ENCODE measurements around the gene PIKFYVE.
A peak's percentile ranks its signal among the peaks of the same experiment; 100 is the strongest.
"Not testable (repeated sequence)": the region's sequence is repeated elsewhere in the genome, so short reads cannot be mapped to it uniquely, and the experiment has no call there.

Gene PIKFYVE

DNA sequence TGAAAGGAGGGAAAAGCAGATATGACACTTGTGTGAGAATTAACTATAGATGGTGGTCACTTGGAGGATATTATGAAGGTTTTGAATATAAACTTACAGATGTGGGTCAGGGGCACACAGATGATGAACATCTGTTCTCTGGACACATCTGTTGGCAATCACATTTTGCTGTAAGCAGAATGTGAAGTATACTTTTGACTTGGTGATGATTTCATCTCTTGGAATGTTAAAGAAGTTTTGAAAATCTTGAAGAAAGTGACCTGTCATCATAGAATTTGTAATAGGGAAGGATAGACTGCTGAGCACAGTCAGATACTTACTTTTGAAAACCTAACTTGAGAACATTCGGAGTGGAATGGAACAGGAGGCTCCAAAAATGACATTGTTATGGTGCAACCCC is 40.2 kb downstream of the PIKFYVE start:
- no peak for DNase-seq

DNA sequence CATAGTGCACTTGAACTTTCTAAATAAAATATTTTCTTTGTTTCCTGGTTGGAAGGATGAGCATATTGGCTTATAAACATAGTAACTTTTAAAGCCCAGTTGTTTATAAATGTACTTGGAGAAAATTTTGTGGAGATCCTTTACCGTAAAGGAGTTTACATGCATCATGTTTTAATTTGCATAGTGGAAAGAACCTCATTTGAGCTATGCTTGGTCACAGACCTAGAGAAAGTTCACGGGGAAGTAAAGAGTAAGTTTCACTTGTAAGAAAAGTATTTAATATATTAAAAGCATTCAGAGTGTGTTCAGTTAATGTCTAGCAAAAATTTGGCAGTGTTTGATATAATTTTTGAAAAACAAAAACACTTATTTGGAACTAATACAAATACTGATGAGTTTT is 45.3 kb downstream of the PIKFYVE start:
- peak; percentile 60 to 86 (median 80) for DNase-seq

DNA sequence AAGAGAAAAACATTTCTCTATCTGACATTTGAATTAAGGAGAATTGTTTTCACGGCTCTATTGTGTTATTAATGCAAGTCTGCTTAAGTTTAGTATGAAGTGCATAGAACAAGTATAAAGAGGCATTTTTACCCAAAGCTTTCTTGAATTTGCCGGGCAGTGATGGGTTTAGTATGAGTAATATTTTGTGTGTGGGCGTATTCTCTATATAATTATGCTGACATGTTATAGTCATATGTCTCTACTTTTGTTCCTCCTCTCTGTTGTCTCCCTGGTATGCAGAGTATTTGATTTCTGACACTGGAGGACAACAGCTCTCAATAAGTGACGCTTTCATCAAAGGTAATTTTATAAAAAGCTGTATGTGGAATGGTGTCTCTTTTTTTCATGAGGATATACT is 45.9 kb downstream of the PIKFYVE start:
- DNase-seq = peak; percentile 55 to 89 (median 85)

DNA sequence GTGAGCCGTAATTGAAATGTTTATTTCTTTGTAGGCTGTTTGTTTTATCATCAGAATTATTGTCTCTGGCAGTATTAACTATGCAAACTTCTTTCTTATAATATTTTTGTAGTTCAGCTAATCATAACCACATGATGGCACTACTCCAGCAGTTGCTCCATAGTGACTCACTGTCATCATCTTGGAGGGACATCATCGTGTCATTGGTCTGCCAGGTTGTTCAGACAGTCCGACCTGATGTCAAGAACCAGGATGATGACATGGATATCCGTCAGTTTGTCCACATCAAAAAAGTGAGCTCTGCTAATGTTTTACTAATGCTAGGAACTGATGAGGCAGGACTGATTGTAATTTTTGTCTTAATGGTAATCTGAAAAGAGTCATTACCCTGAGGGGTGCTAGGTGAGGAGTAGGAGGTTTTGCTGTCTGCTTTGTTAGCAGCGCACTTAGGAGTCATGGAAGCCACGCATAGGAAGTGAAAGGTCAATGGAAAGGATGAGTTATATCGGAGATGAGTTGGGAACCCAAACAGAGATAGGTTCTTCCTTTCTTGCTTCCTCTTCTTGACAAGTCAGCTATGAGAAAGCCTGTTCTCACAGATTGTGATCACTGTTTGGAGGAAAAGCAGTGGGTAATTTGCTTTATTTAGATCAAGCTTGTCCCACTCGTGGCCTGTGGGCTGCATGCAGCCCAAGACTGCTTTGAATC is 49.2 kb downstream of the PIKFYVE start:
- DNase-seq = peak; percentile 60 to 84 (median 63)

DNA sequence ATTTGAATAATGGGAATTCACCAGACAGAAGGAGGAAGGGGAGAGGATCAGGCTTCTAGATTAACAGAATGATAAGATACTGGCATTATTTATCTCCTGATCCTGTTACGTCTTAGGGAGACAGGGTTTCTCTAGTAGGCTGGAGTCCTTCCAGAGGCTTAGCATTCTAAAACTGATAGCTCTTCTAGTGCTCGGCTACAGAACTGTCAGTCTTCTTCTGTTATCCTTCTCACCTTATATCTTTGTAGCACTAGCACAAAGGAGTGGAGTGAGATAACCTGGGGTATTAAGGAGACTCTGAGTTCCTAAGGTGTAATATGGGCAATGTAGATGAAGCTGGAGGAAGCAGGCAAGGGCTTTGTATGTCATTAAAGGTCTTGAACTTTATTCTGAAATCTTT is 52.1 kb downstream of the PIKFYVE start:
- no peak for DNase-seq

DNA sequence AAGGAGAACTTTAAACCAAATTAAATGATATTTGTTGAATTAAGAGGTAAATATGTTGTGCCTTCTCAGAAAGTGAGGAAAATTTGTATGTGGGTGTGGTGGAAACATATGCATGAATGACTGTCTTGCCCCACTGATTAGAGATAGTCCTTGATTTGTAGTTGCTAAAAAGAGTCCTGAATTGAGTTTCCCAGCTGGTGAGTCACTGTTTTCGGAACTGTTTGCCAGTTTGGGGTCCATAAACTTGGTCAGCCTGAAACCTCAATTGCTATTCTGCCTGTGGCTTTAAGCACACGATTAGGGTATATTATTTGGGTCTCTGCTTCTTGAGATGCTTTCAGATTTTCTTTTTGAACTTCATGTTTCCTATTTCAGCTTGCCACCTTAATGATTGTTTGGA is 53.3 kb downstream of the PIKFYVE start:
- no peak for DNase-seq

DNA sequence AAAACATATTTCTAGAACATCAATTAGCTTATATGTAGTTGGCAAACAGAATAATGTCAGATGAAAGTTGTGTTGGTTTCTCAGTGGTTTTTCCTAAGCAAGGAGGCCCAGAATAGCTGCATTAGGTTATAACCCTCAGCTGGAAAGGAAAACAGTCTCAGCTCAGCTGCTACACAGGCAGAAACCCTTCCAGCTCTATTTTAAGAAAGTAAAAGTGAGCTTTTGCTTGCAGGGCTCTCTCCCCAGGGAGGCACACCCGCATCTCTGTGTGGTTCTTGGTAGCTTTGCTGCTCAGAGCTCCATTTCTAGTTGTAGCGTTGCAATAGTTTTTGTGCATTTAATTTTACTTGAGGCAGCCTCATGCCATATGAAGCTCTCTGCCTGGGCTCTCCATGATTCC is 54.6 kb downstream of the PIKFYVE start:
- DNase-seq = no peak

DNA sequence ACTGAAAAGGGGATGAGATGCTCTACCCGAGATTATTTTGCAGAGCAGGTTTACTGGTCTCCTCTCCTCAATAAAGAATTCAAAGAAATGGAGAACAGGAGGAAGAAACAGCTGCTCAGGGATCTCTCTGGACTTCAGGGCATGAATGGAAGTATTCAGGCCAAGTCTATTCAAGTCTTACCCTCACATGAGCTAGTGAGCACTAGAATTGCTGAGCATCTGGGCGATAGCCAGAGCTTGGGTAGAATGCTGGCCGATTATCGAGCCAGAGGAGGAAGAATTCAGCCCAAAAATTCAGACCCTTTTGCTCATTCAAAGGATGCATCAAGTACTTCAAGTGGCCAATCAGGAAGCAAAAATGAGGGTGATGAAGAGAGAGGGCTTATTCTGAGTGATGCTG is 60.0 kb downstream of the PIKFYVE start:
- DNase-seq = no peak

DNA sequence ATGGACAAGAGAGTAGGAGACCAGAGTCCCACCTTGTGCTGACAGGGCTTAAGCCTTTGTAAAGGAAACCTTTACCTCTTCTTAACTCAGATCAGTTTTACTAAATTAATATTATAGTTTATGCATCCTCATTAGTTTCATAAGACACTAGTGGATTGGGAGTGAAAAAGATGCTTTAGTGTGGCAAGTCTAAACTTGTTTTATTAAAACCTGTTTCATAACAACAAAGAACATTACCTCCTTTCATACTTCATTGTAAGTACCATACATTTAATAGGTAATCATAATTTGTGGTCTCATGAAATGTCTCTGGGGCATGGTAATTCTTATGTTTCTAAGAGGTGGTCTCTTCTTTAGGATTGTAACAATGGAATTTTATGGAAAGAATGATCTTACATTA is 63.4 kb downstream of the PIKFYVE start:
- no peak for DNase-seq

DNA sequence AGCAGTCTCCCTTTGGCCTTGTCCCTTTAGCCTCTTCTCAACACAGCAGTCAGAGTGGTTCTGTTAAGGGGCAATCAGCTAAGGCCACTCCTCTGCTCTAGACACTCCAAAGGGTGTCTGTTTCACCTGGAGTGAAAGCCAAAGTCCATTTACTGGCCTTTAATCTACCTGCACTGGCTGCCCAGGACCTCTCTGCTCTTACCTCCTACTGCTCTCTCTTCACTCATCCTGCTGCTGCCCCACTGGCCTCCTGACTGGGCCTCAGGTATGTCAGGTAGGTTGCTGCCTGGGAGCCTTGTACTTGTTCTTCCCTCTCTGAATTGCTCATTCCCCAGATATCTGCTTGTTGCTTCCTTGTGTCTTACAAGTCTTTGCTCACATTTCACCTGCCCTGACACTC is 68.2 kb downstream of the PIKFYVE start:
- DNase-seq = no peak

DNA sequence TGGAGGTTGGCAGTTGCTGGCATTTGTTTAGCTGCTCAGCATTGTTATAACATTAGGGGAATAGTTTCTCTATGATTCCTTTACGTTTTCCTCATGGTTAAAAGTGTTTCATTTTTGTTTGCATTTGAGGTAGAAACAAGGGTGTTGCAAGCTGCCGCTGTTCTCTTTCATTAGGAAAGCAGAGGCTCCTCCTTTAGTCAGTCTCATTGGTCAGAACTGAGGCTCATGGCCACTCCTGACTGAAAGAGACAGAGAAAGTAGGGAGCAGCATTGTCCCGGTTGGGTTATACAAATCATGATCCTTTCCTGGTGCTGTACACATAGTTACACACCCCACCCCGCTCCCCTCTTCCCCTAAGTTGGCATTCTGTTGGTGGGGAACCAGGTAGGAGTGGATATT is 80.7 kb downstream of the PIKFYVE start:
- no peak for DNase-seq

DNA sequence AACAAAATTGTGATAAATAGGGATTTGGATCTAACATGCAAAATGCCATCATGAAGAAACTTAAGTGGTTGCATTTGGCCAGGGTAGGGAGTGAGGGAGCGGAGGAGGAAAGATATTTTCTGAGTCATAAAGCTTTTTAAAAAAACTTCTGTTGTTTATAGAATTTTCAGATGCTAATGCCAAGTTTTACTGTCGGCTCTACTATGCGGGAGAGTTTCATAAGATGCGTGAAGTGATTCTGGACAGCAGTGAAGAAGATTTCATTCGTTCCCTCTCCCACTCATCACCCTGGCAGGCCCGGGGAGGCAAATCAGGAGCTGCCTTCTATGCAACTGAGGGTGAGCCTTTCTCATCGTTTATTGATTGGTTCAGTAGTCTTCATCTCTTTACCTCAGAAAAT is 84.6 kb downstream of the PIKFYVE start:
- no peak for DNase-seq

DNA sequence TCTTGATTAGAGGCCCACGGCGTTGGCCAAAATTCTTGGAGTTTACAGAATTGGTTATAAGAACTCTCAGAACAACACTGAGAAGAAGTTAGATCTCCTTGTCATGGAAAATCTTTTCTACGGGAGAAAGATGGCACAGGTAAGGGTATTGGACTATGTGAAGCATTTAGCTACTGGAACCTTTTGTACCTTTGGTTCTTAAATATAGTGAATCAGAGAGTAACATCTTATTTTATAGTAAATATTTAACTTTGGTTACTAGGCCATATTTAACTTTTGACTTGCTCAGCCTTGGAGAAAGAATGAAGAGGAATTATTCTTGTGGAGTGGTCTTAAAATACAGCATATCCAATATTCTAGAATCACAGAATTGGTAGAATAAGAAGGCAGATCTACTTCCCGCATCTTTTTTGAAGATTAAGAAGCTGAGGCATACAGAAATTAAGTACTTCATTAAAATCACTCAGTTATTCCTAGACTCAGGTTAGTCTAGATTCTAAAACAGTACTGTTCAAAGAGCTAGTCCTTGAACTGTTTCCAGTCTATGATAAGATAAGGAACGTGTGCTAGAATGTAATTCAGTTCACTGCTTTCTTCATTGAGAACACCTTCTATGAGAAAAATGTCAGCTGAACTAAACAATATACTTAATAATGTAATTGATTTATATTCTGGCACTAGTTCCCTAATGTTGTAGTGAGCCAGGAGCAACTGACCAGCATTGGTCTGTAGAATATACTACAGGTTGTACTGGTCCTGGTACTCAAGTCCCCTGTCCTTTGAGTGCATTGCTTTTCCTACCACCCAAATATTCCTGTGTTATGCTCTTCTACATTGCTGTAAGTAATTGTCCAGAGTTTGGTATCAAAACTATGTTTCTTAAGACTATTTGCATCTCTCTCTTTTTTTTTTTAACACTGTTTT is 86.9 kb downstream of the PIKFYVE start:
- no peak for DNase-seq

DNA sequence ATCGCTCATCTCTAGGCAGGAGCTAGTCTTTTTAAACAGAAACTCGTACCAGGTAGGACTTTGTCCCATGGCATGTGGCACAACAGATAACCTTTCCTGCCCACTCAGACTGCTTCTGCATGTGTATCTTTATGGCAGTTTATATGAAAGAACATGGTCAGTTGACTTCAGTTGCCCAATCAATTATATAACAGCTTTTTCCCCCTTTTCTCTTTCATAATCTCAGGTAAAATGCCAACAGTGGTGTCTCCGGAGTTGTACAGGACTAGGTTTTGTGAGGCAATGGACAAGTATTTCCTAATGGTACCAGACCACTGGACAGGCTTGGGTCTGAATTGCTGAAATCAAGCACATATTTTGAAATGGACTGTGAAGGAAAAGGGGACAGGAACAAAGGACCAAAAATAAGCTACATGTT is 88.9 kb downstream of the PIKFYVE start:
- DNase-seq = no peak

DNA sequence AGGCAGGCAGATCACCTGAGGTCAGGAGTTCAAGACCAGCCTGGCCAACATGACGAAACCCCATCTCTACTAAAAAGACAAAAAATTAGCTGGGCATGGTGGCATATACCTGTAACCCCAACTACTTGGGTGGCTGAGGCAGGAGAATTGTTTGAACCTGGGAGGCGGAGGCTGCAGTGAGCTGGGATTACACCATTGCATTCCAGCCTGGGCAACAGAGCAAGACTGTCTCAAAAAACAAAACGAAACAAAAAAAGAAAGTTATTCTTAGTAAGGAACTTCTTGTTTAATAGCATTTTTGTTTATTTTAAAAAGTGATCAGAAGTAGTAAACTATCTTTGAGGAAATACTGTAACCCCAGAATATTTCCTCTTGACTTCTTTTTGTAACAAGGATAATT is 90.4 kb downstream of the PIKFYVE start:
- DNase-seq = not testable (repeated sequence)

DNA sequence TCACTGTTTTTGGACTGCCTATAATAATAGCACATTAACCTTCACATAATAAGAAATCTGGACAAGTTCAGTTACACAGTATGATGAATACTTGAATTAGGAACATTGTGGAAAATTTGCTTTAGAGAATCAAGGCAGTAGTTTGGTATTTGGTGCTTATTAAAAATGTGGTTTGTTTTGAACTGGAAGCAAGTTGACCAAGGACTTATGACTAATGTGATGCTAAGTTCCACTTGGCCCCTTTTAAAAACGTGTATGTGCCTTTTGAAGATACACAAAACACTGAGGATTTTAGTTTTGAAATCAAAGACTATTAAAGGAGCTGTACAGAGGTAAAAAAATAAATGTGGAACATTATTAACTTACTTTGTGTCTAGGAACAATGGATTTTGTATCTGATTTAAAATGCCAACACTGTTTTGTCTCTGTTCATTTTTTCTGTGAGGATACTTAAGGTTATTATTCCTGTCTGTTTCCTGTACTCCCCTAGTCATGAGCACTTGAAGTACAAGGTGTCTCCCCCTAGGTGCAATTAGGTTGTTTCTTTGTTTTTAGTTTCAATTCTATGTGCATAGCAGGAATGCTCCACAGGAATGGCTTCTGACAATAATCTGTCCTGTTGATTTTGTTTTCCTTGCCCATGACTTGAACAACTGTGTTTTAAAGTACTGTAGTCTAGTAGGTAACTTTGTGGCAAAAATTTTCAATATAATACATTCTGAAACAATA is 91.0 kb downstream of the PIKFYVE start:
- no peak for DNase-seq

DNA sequence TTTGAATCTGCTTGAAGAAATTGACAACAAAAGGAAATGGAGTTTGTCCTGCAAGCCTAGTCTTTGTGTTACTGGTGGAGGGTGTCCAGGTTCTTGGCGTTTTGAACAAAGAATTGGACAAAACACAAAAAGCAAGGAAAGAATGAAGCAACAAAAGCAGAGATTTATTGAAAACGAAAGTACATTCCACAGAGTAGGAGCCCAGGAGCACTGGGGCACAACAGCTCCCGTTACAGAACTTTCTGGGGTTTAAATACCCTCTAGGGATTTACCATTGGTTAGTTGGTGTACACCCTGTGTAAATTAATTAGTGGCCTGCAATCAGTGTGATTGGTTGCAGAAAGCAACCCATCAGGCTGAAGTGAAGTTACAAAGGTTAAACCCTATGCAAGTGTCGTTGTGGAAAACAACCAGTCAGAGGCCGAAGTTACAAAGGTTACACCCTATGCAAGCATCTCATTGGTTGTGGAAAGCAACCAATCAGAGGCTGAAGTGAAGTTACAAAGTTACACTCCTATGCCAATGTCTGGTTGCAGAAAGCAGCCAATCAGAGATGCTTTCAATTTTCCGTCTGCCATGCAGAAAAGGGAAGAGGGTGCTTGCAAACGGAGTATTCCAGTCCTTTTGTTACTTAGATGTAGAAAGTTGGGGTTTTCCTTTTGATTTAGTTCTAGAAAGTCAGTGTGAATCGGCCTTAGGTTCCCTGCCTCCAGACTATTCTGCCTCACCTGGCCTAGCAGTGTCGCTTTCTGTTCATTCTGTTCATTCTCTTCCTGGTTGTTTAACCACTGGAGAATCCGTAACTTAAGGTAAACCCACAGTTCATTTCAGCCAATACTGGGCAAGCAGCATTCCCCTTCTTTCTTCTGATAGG is 92.9 kb downstream of the PIKFYVE start:
- DNase-seq = peak; percentile 3 to 37 (median 7)

DNA sequence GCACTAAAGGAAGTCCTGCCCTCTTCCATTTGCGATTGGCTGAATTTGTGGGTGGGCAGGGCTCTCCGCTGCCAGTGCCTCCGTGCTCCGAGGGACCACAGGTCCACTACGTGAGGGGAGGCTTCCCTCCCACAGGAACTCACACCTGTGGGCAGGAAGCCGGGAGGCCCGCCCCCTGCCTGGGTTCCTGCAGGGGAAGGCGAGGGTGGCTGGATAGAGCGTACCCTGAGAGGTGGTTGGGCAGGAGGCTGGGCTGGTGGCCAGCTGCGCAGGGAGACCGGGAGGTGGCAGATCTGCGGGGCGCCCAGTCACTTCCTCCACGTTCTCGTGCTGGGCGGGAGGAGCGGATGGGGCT is 93.6 kb downstream of the PIKFYVE start:
- DNase-seq = peak; percentile 26 to 65 (median 43)

DNA sequence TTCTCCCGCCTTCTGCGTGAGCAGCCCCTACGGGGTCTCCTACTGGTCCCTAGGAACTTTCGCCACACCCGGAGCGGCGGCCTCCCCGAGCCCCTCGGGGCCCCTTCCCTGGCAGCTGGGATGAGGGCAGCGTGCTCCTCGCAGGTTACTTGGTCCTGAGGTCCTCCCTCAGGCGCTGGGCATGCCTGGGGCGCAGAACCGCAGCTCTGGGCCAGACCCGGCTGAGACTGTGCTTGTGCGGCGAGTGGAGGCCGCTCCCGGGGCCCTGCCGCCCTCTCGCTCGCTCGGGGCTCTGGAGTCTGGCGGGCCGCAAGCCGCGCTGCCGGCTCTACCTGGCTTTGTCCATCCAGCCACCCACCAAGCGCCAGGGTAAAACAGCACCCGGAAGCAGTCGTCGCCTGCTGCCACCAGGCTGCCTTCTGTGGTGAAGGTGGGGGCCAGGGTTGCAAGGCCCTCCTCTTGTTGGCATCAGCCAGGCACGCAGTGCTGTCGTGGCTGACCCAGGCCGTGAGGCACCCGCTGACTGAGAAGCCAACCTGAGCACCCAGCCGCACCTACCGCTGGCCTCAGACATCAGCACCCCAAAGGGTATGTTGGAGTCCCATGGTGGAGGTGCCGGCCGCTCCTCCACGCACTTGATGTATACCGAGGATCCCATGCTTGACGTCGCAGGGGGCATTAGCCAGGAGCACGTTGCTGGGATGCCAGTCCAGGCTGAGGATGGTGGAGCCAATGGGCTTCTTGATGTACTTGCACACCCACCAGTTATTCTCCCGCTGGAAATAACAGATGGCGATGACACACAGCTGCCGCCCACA is 94.4 kb downstream of the PIKFYVE start:
- DNase-seq = no peak

DNA sequence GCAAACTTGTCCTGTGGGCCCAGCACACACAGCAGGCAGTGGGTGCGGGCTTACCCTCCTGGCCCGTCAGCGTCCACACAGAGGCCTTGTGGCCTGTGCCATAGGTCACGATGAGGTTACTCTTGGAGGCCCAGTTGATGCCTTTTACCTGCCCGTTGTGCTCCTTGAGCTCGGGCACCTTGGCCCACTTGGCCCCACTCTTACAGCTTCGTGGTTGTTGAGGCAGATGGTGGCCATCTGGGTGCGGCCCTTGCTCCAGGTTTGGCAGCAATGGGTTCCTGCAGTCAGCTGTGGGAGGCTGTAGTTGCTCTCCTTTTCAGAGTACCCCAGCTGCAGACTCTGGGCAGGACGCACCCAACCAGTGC is 95.0 kb downstream of the PIKFYVE start:
- no peak for DNase-seq

DNA sequence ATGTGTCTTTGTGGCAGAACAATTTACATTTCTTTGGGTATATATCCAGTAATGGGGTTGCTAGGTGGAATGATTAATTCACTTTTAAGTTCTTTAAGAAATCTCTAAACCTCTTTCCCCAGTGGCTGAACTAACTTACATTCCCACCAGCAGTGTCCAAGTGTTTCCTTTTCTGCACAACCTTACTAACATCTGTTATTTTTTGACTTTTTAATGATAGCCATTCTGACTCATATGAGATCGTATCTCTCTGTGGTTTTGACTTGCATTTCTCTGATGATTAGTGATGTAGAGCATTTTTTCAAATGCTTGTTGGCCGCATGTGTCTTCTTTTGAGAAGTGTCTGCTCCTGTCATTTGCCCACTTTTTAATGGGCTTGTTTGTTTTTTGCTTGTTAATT is 97.4 kb downstream of the PIKFYVE start:
- peak in 1 of 3 donors; percentile 9 for DNase-seq
